Type B pancreatic cell (in vitro differentiated cells): Measurements from ENCODE around the gene SMPD3. TPM values are rescaled to one million over a fixed set of nuclear protein-coding genes. Genes with fewer than 3 reads are reported as not detected.
A peak's percentile ranks its signal among the peaks of the same experiment; 100 is the strongest.

Experiments
- DNase-seq: peaks from one replicate; pipeline ENCODE4 v3.0.0; 2021; ENCODE audit warnings: mixed read lengths; ENCODE audit not compliant: unreplicated experiment; ENCODE audit errors: extremely low spot score
- H3K27ac Mint-ChIP-seq: 2 replicates; pipeline ENCODE4 v1.8.0; 2021; ENCODE audit warnings: mild to moderate bottlenecking, mixed read lengths
- H3K27me3 Mint-ChIP-seq: 2 replicates; pipeline ENCODE4 v1.8.0; 2021; ENCODE audit warnings: mixed read lengths
- H3K36me3 Mint-ChIP-seq: 2 replicates; pipeline ENCODE4 v1.8.0; 2021; ENCODE audit warnings: mixed read lengths
- H3K4me1 Mint-ChIP-seq: one replicate; pipeline ENCODE4 v1.8.0; 2021; ENCODE audit warnings: mixed read lengths; ENCODE audit not compliant: unreplicated experiment
- H3K4me3 Mint-ChIP-seq: 2 replicates; pipeline ENCODE4 v1.8.0; 2021; ENCODE audit warnings: mild to moderate bottlenecking, mixed read lengths
- H3K9me3 Mint-ChIP-seq: 2 replicates; pipeline ENCODE4 v1.8.0; 2021; ENCODE audit warnings: mixed read lengths
- CTCF ChIP-seq: fragments of 200-600 bp; sonication (generic); conservative IDR thresholded peaks from 2 replicates; pipeline ENCODE4 v1.5.0; 2021; ENCODE audit warnings: antibody characterized with exemption, mild to moderate bottlenecking
- total RNA-seq: library from RNA; stranded (reverse); gene quantifications from 2 replicates; pipeline ENCODE4 v1.2.1, GENCODE V29; 2021; ENCODE audit warnings: low replicate concordance

Gene SMPD3
- total RNA-seq, 1 donor from 2014 or later = 4.5 TPM

GRCh38 chr16:68459457-68459856 lies 11.1 kb upstream of the SMPD3 start:
- no peak for DNase-seq
- Mint-ChIP-seq H3K36me3 (no peaks in the 10 kb centered on the region), H3K4me3 (no peak overlapping the region), H3K27ac (no peak overlapping the region), H3K27me3 (no peaks in the 10 kb centered on the region), H3K9me3 (peaks cover 4% of the 10 kb centered on the region), H3K4me1 (no peaks in the 10 kb centered on the region)
- TF ChIP-seq CTCF = no peak

GRCh38 chr16:68458551-68458950 lies 10.2 kb upstream of the SMPD3 start:
- peak overlapping the region; percentile 38 for H3K27ac Mint-ChIP-seq
- no peaks in the 10 kb centered on the region for H3K4me1 Mint-ChIP-seq
- H3K9me3 Mint-ChIP-seq = peaks cover under 1% of the 10 kb centered on the region
- no peaks in the 10 kb centered on the region for H3K36me3 Mint-ChIP-seq
- TF ChIP-seq CTCF = no peak
- H3K27me3 Mint-ChIP-seq = no peaks in the 10 kb centered on the region
- H3K4me3 Mint-ChIP-seq = no peak overlapping the region
- no peak for DNase-seq

GRCh38 chr16:68458101-68458500 lies 9.8 kb upstream of the SMPD3 start:
- Mint-ChIP-seq H3K27ac (peak overlapping the region; percentile 38), H3K4me3 (no peak overlapping the region), H3K9me3 (no peaks in the 10 kb centered on the region), H3K36me3 (no peaks in the 10 kb centered on the region), H3K27me3 (no peaks in the 10 kb centered on the region), H3K4me1 (no peaks in the 10 kb centered on the region)
- no peak for TF ChIP-seq CTCF
- DNase-seq = no peak

- H3K27me3 Mint-ChIP-seq = no peaks in the 10 kb centered on the region
- DNase-seq = no peak
- no peak overlapping the region for H3K27ac Mint-ChIP-seq
- H3K36me3 Mint-ChIP-seq = no peaks in the 10 kb centered on the region
- H3K9me3 Mint-ChIP-seq = no peaks in the 10 kb centered on the region
- no peak overlapping the region for H3K4me3 Mint-ChIP-seq
- H3K4me1 Mint-ChIP-seq = no peaks in the 10 kb centered on the region
- TF ChIP-seq CTCF = no peak
Observed at GRCh38 chr16:68455631-68456030, 7.3 kb upstream of the SMPD3 start.

GRCh38 chr16:68454920-68455435 lies 6.7 kb upstream of the SMPD3 start:
- no peak overlapping the region for H3K27ac Mint-ChIP-seq
- no peaks in the 10 kb centered on the region for H3K27me3 Mint-ChIP-seq
- no peak overlapping the region for H3K4me3 Mint-ChIP-seq
- no peaks in the 10 kb centered on the region for H3K9me3 Mint-ChIP-seq
- no peaks in the 10 kb centered on the region for H3K4me1 Mint-ChIP-seq
- H3K36me3 Mint-ChIP-seq = no peaks in the 10 kb centered on the region
- DNase-seq = no peak
- TF ChIP-seq CTCF = no peak

GRCh38 chr16:68453816-68454215 lies 5.5 kb upstream of the SMPD3 start:
- no peak for TF ChIP-seq CTCF
- Mint-ChIP-seq H3K4me3 (no peak overlapping the region), H3K36me3 (no peaks in the 10 kb centered on the region), H3K9me3 (no peaks in the 10 kb centered on the region), H3K4me1 (peaks cover 6% of the 10 kb centered on the region), H3K27me3 (no peaks in the 10 kb centered on the region), H3K27ac (no peak overlapping the region)
- no peak for DNase-seq
